GM19438 (cell line): ENCODE data around the gene ANKRD63.

ENCODE experiments used
- ATAC-seq: cut with Tn5 transposase; IDR thresholded peaks from one replicate; pipeline ENCODE4 v1.9.1; 2021; ENCODE audit warnings: low read depth; ENCODE audit not compliant: unreplicated experiment

ANKRD63 gene

DNA sequence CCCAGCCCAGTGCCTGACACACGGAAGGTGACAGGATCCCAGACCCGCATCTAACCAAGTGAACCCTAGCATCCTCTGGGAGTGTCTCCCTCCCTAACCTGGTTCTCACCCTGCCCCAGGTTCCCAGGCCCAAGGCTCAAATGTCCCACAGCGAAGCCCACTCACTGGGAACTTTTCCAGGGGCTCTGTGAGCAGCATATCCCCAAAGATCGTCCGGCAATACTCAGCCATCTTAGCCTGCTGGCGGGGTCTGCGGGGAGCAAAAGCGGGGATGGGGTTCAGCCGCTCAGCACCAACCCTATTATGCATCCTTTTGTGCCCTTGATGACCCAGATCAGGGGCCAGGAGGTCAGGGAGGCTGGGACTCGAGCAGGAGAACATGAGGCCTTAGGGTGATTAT is 14.5 kb upstream of the ANKRD63 start:
- ATAC-seq = no peak

DNA sequence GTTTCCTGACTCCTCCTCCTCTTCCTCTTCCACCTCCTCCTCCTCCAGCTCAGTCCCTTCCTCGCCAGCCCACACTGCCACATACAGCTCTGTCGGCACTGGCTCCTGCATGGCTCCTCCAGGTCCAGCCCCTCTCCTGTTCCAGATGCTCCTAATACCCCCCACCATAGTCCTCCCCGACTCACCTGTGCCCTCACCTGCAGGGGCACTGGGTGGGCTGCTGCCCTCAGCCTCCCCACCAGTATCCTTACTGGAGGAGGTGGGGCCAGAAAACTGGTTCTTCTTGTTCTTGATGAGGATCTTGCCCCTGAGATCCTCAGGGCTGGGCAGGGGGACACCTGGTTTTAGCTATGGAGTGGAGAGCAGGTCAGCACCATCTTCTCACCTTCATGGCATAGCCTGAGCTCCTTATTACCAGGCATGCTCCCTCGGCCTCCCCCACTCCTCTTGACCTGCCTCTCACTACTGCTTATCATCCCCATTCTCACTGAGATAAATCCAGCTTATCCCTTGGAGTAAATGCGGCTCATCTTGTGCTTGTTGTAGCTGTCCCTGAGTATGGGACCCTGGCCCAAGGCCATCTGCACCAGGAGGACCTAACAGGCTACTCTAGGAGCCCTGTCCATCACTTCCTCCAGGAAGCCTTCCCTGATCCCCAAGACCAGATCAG is 13.8 kb upstream of the ANKRD63 start:
- ATAC-seq = no peak

DNA sequence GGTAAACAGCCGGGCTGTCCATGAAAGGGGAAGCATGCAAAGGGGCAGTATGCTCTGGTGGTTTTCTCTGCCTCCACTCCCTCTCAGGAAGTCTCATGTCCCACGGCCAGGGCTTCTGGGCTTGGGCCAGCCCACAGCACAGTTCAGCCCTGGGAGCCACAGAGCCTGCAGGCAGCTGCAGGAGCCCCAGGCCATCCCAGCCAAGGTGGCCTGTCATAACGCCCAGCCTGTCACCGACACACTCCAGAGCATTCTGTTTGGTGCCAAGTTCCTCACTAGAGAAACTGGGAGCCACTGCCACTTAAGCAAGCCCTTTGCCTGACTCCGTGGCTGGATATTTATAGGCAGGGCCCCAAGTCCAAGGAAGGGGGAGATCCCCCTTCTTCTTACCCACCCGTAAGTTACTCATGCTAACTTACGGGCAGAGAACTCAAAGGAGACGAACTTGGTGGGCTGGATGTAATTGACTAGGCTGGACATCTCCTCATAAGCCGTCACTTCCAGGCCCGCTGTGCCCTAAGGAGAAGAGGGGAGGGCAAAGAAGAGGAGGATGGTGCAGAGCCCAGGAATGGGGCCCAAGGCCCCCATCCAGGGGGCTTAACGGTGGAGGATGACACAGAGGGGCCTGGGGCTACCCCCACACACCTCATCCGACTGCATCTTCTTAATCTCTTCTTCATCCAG is 13.2 kb upstream of the ANKRD63 start:
- ATAC-seq = no peak

DNA sequence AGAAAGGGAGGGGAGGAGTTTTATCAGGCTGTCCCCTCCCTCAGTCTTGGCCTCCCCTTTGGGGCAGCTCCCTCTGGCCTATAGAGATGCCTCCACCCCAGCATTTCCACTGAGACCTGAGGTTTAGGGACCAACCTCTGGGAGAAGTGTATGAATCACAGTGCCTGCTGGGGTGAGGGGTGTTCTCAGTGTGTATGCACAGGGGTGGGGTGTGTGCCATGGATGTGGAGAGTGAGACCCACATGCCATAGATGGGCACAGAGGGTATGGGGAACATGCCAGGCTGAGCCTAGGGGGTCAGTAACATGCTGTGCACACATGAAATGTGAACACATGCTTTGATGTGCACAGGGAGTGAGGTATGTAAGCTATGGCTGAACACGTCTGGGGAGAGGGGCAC is 12.4 kb upstream of the ANKRD63 start:
- no peak for ATAC-seq

DNA sequence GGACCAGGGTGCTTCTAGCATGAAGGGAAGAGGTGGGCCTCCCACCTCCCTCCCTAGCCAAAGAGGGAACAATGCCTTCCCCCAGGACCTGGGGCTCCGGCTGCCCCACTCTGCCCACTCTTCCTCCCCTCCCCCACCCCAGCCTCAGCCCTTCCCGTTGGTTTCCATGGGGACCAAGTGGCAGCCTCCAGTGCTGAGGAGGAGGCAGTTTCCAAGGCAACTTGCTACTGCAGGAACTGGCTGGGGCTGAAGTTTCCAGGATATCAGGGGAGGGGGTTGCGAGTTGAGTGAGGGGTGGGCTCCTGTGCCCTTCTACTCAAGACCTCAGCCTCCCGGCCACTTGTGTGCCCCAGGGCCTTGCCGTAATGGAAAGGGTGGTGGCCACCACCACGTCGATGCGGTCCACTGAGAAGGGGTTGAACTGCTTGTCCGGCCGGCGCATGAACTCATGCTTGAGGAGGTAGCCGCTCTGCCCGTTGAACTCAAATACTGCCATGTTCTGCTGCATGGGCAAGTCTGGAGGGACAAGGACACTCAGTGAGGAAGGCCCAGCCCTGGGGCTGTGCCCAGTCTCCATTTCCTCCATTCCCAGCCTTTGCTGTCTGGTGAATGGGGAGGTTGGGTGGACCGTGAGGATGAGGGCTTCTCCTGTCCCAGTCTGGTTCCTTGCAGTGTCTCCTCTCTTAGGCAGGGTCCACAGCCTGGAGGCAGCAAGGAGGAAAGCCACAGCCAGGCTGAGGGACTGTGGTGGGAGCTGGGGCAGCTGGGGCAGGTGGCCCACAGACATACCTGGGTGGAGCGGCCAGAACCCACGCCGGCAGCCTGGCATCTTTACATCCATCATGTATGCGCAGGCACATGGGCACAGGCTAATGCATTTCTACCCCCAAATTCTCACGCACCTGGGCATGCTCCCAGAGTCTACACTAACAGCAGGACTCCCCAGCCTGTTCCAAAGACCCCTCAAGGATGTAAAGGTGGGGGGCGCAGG is 11.3 kb upstream of the ANKRD63 start:
- no peak for ATAC-seq

DNA sequence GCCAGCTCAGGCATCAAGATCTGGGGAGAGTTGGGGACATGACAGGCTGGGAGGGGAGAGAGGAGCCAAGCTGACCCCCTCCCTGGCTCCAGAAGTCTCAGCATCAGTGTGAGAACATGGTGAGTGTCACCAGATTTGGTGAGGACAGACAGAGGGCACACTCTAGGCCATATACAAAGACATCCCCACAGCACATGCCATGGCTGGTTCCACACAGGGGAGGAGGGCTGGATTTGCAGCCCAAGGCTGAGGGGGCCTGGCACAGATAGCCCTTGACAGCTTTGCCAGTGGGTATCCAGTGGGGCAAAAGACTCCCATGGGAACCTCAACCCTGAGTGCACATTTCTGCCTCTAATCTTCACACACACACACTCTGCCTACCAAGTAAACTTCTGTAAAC is 10.1 kb upstream of the ANKRD63 start:
- ATAC-seq = no peak

DNA sequence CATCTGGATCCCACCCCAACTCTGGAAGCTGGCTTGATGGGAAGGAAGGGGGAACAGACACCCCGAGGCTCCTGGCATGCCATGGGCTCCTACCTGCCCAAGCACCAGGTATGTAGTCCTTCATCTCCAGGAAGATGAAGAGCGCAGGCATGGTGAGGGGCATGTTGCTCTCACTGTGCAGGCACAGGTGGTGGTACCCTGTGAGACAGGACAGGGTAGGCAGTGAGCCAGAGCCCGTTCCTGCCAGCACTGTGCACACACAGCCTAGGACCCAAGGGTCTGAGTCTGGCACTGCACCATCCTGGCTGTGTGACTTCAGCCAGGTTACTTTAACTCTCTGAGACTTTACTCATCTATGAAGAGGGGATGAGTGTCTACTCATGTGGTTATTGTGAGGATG is 9.4 kb upstream of the ANKRD63 start:
- ATAC-seq = no peak

DNA sequence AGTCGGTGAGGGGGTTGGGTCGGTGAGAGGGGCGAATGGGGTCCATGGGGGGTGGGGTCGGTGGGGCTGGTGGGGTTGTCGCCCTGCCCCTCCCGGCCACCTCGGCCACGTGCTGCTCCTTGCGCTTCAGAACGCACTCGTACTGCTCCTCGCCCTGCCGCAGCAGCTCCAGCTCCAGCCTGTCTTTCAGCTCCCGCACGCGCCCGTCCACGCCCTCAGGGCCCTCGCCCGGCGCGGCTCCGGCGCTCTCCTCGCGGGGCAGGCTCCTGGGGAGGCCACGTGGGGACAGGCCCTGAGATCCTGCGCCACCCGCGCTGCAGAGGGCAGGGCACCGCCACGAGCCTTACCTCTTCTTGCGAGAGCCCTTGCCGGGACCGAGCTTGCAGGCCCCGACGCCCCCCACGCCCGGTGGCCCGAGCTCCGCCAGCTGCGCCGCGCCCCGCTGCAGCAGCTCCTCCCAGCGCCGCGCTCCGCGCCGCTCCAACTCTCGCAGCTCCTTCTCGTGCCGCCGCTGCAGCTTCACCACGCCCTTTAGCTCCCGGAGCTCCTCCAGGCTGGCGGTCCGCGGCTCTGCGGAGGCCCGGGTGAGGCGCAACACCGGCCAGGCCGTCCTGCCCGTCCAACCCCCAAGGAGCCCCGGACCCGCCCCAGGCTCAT is 8.2 kb upstream of the ANKRD63 start:
- no peak for ATAC-seq

DNA sequence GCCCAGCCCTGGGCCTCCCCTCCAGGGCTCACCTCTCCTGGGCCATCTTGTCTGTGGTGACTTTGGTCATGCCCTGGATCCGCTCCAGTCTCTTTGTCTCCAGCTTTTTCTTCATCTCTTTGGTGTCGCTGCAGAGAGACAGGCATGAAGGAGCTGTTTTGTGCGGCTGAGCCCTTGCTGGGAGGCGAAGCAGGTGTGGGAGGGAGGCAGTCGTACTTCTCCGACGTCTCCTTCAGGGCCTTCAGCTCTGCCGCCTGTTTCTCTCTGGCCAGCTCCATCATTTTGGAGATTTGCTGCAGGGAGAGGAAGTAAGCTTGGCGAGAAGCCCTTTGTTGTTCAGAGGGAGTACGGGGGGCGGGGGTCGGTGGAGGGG is 7.7 kb upstream of the ANKRD63 start:
- ATAC-seq = no peak

DNA sequence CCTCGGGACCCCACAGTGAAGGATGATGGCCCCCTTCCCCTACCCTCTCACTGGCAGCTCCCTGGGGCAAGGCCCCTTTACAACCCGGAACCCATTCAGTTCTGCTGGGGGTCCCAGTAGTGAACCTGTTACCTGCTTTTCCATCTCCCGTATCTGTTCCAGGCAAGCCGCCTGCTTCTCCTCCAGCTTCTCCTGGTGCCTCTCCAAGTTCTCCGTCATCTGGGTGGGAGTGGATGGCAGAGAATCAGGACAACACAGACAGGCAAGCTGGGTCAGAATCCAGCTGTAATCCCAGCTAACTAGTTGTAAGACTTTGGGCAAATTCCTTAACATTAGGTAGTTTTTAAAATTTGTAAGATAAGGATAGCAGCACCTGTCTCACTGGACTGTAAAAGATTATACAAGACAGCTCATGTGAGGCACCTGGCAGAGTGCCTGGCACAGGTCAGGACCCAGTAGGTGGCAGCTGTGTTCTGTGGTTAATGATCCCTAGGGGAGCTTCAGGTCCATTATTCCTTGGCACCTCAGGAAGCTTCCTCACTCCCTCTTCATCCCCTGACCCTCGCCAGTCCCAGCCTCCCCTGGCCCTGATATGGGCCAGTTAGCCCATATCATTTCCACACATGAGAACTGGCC is 6.4 kb upstream of the ANKRD63 start:
- ATAC-seq = no peak

DNA sequence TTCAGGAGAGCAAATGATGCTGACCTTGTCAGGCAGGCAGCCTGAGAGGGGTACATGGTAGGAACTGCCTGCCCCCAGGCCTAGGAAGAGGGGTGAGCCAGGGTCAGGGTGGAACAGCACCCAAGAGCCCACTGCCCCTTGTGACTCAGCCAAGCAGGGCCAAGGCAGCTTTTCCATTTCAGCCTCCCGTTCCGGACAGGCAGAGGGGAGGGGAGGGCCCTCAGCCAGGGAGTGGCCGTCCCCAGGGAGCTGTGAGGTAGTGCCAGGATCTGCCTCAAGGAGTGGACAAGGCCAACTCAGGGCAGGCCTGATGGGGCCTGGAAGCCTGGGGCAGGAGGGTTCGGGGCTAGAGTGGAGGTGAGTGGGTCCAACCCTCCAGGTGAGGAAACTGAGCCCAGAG is 5.1 kb upstream of the ANKRD63 start:
- ATAC-seq = no peak

DNA sequence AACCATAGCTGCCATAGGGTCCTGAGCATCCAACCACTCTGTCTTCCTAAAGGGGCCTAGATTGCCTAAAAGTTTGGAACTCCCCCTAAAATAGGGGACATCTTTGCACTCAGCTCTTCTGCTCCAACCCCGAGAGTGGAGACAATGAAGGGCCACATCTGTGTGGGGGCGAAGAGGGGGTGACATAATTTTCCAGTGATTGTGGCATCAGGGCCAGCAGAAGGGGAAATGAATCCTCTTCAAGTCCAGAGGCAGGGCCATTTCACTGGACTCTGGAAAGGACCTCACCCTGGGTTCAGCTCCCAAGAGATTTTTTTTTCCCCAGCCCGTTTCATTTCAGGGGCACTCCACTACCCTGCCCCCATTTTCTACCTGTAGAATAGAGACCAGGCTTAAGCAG is 4.6 kb upstream of the ANKRD63 start:
- no peak for ATAC-seq

DNA sequence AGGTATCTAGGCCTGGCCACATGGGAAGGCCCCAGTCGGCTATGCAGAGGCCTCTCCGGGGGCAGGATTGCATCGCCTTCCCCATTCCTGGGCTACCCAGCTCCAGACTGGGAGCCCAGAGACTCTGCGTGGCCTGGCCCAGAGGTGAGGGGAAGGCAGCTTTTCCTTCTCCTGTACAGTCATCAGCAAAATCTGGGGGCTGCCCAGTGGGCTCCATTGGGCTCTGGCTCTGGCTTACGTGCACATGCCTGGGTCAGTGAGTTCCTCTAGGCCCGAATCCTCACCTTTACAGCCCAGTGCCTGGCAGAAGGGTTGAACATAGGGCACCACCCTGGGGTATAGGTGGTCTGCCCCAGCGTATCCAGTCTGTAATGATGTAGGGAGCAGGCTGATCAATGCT is 3.9 kb upstream of the ANKRD63 start:
- ATAC-seq = no peak

DNA sequence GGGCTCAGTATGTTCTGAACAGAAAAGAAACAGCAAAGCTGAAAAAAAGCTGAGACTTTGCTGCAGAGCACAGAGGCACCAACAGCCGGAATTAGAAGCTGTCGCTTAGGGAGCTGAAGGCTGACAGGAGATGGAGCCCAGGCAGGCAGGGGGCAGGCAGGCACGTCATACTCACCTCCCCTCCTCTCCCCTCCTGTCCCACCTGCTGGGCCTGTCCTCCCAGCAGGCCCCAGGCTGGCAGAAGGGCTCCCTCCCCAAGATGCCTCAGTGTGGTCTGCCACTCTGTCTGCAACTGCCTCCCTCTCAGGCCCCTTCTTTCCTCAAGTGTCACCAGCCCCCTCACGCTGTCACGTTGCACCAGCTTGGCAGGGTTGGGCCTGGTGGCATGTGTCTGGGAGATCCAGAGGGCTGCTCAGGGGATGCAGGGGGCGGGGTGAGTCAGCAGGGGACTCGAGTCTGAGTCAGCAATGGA is 3.2 kb upstream of the ANKRD63 start:
- no peak for ATAC-seq

DNA sequence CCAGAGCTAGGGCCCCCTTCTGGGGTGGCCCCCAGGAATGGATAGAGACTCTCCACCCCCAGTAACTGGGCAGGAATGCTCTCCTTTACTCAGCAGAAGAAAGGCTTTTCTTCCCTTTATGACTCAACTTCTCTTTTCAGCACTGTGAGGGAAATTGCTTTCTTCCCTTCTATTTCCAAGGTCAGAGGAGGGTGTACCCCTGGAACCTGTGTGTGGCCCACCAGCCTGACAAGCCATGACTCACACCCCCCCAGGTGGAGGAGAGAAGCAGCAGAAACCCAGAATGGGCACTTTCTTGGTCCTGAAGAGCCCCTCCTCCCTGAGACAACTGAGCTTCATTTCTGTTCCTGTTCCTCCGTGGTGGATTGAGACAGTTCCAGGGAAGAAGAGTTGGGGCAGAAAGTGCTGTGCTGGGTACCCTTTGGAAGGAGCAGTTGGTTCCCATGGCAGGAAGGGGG is 2.7 kb upstream of the ANKRD63 start:
- ATAC-seq = no peak

DNA sequence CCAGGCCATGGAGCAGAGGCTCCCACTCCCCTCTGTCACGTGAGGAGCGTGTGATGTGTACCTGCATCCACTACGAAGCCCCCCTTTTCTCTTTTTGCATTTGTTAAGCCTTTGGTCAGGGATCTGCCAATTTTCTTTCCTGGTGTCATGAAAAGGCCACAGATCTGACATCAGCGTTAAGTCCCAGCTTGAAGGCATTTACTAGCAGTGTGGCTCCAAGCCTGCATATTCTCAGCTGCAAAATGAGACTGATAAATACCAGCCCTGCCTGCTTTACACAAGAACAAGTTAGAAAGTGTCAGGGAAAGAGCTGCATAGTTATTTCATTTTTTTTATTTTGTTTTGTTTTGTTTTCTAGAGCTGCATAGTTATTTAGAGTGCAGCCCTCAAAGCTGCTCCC is 2.3 kb upstream of the ANKRD63 start:
- no peak for ATAC-seq

DNA sequence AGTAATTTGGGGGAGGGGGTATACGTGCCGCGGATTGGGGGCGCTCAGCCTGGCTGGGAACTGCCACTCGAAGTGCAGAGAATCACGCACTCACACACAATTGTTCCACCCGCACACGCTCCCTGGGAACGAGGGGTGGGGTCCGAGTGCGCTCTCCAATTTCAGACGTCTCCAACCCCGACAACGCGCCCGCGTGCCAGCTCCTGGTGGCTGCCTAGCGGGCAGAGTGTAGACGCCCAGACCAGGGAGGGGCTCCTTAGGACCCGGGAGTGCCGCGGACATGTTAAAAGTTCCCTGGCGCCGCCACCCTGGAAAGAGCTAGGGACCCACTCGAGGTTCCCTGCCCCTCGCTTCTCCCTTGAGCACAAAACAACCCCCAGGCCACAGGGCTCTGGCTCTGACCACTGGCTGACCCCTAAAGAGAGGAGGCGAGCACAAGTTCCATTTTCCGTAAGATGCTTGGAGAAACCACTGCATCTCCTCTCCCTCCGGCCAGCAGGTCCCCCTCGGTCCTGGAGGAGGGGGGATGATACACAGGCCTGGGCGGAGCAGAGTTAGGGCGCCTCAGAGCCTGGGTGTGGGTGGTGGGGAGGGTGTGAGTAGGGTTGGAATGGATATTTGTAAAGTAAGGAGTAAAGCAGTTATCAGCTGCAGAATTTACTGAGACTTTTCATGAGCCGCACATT is 894 bp upstream of the ANKRD63 start:
- ATAC-seq = no peak

DNA sequence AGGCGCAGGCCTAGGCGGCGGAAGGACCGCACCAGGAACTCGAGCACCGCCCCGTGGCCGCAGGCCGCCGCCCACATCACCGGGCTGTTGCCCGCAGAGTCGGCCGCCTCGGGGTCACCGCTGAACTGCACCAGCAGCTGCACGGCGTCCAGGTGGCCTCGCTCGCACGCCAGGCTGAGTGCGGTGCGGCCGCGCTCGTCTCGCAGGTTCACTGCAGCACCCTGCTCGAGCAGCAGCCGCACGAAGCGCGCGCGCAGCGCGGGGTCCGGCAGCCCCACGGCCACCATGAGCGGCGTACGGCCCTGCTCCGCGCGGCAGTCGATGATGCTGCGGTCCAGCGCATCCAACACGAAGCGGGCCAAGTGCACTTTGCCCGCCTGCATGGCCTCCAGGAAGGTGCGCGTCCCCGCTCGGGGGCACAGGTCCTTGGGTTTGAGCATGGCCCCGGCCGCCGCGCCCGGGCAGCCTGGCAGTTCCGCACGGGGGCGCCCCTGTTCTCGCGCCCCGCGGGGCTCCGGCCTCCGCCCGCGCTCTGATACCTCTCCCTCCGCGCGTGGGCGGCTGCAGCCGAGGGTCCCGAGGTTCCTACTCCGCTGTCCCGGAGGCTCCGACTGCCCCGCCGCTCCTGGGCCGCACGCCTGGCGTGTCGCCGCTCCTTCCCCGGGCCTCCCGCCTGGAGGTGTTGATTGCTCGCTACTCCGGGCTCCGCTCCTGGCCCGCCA is 556 bp downstream of the ANKRD63 start:
- ATAC-seq = no peak

DNA sequence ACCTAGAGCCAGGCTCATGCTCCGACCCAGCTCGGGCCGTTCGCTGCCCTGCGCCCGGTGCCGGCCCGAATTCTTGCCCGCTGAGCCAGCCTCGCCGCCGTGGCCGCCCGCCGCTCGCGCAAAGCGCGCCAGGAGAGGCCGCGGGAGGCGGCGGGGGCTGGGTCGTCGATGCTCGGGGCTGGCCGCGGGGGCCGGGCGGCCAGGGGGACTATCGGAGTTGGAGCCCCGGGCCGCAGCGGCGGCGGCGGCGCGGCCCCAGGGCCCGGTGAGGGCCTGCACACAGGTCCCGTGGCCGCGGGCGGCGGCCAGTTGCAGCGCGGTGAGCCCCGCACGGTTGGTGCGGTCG is 1.1 kb downstream of the ANKRD63 start:
- no peak for ATAC-seq
